SIG-M5 (cell line): ENCODE results near the gene PSMB7.
"Not testable (repeated sequence)": the region's sequence is repeated elsewhere in the genome, so short reads cannot be mapped to it uniquely, and the experiment has no call there.

Experiments used
- DNase-seq: peaks from one replicate; lab custom pipeline; 2025; lab: John Stamatoyannopoulos, UW

Gene PSMB7

GRCh38 chr9:124442826-124443225 lies 27.6 kb upstream of the PSMB7 start:
- no peak for DNase-seq

DNA sequence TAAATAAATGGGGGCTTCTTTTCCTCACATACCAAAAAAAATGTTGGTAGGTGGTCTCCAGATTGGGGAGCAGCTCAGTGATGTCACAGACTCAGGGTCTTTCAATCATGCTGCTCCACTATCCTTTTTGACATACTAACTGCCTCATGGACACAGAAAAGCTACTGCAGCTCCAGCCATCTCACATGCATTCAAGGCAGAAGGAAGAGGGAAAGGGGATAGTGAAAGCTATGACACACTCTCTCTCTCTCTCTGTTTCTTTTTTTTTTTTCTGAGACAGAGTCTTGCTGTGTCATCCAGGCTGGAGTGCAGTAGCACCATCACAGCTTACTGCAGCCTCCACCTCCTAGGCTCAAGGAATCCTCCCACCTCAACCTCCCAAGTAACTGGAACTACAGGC lies 27.1 kb upstream of the PSMB7 start:
- no peak for DNase-seq

DNA sequence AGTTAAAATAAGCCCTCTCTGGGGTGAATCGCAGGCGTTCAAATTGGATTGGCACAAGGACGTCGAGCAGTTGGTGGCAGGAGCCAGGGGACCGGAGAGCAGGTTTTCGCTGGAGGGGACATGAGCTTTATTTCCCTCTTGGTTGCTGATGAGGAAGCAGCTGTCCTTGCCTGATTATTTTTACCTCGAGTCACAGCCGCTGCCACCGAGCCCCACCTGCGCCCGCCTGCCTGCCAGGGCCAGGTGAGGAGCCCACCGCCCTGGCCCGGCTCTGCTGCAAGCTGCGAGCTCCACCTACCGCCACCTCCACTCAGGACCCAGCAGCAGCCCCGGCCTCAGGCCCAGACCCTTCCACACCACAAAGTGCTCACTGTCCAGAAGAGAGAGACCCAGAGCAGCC lies 26.0 kb upstream of the PSMB7 start:
- DNase-seq: no peak

GRCh38 chr9:124440786-124441185 lies 25.5 kb upstream of the PSMB7 start:
- DNase-seq: no peak

- DNase-seq: no peak
These were observed 24.5 kb upstream of the PSMB7 start for GRCh38 chr9:124439686-124440243.

DNA sequence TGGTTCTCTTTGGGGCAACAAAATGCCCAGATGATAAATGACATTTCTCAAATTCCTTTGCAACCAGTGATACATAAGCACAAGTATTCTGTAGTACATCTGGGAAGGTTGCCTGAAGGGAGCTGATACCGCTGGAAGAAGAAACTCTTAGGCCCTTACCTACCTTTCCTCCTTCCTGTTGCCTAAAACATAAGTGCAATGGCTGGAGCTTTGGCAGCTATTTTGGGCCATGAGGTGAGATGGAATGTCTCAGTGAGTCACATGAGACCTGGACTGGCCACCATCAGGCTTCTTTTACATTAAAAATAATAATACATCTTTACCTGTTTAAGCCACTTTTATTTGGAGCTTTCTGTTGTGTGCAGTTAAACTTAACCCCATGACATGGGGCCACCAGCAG lies 23.8 kb upstream of the PSMB7 start:
- no peak for DNase-seq

DNA sequence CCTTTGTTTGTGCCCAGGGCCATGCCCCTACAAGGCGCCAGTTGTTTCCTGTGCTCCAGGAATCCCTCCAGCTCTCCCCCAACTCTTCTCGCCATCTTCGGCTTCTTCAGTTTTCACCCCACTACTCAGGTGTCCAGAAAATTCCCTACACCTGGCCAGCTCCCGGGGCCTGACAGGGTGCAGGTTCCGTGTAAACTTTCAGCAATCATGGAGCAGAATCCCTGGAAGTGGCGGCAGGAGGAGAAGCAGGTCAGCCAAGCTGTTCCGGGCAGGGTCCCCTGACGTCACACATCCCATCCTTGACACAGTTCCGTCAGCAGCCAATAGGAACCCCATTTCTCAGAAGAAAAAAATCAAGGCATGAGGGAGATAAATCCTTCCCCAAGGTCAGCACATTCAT lies 22.8 kb upstream of the PSMB7 start:
- no peak for DNase-seq

GRCh38 chr9:124437086-124437485 lies 21.8 kb upstream of the PSMB7 start:
- no peak for DNase-seq

GRCh38 chr9:124436320-124436719 lies 21.1 kb upstream of the PSMB7 start:
- DNase-seq: no peak

DNA sequence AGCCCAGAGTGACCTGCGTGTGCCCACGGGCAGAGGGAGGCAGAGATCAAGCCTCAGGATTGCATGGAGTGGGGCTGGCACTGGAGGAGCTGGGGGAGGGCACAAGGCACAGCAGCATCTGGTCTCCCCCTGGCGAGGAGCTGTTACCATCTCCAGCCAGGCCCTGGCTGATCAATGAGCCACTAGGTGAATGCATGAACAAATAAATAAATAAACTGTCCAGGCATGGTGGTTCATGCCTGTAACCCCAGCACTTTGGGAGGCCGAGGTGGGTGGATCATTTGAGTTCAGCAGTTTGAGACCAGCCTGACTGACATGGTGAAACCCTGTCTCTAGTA lies 14.3 kb upstream of the PSMB7 start:
- no peak for DNase-seq

DNA sequence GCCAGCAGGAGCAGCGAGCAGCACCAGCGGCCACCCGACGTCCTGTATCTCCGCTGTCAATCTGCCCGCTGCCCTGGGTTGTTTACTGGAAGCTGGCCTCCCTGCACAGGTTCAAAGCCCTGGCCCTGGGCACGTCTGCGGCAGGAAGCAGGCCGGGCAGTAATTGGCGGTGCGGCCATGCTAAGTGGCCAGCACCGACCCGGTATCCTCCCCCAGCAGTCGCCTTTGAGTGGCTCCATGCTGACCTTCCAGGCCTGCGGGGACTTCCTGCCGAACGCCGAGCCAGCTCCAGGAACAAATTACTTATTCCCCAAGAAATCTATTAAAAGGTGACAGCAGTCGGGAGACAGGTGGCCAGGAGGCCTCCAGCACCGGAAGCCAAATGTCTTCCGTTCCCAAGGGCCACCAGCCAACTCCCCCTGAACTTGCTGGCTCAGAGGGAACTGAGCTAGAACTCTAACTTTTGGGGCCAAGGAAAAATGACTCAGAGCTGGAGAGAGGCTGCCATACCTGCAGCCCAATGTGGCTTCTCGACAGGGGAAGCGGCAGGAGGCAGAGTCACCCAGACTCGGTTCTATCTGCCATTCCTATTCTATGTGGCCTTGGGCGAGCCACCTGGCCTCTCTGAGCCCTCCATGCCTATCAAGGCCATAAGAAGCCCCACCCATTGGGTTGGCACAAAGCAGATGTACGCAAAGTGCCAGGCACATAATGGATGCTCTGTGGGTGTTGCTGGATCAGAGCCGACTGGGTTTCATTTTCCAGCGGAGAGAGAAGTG lies 13.7 kb upstream of the PSMB7 start:
- no peak for DNase-seq

DNA sequence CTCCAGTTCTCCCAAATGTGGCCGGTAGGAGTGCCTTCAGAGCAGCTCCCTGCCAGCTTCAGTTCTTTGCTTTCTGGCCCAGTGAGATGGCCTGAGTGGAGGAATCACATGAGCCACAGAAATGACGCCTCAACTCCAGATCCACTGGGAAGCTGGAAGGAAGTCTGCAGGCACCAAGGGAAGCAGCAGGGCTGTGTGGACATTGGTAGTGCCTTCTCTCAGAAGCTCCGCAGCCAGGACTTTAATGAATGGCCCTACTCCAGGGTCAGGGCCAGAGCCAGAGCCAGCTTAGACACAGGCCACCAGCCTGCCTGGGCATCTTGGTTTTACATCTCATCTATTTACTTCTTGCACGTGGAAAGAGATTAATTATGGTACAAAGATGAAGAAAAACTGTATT lies 12.0 kb upstream of the PSMB7 start:
- DNase-seq: no peak

GRCh38 chr9:124426361-124426760 lies 11.1 kb upstream of the PSMB7 start:
- no peak for DNase-seq

- not testable (repeated sequence) for DNase-seq
These were observed 10.5 kb upstream of the PSMB7 start for GRCh38 chr9:124425733-124426132.

- no peak for DNase-seq
These were observed 8.3 kb upstream of the PSMB7 start for GRCh38 chr9:124423591-124423990.

GRCh38 chr9:124423155-124423554 lies 7.9 kb upstream of the PSMB7 start:
- DNase-seq: no peak

- DNase-seq: no peak
These were observed 5.8 kb upstream of the PSMB7 start for GRCh38 chr9:124420991-124421543.

DNA sequence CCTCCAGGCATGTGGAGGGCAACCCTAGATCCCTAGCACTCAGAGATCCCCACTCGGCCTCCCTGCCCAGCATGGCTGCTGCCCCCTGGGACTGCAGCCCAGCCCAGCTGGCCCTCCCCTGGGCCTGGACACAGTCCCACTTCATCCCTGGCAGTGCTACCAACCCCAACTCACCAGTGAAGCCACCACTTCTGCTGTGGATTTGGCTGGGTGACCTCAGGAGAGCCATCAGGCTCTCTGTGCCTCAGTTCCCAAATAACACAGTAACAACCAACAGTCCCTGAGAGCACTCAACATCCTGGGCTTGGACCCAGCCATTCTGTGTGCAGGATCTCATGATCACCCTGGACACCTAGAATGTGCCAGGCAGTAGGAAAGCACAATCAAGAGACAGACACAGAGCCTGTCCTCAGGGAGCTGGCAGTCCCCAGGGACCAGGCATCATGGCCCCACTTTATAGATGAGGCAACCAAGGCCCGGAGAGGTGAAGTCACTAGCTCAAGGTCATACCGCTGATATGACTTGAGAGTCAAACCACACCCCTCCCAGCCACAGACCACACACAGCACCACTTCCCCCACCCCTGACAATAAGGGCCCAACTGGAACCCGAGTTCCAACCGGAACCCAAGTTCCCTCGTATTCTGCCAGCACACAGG lies 4.7 kb upstream of the PSMB7 start:
- DNase-seq: no peak

DNA sequence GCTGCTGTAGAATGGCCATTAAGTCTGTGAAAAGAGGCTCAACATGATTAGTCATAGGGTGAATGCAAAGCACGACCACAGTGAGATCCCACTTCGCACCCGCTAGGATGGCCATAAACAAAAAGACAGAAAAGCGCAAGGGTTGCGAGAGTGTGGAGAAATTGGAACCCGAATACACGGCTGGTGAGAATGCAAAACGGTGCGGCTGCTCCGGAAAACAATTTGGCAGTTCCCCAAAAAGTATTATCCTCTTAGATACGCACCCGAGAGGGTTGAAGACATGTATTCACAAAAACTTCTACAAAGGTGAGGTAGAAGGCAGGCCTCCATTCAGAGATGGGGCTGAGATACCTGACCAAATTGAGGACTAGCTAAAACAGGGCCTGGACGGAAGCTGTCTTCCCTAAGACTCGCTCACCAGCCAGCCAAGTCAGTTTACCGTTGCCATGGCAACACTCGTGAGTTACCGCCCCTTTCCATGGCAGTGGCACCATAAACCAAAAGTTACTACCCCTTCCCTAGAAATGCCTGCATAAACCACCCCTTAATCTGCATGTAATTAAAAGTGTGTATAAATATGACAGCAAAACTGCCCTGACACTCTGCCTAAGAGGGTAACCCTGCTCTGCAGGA lies 726 bp upstream of the PSMB7 start:
- DNase-seq: no peak

- DNase-seq: no peak
These were observed 630 bp downstream of the PSMB7 start for GRCh38 chr9:124414612-124415011.

DNA sequence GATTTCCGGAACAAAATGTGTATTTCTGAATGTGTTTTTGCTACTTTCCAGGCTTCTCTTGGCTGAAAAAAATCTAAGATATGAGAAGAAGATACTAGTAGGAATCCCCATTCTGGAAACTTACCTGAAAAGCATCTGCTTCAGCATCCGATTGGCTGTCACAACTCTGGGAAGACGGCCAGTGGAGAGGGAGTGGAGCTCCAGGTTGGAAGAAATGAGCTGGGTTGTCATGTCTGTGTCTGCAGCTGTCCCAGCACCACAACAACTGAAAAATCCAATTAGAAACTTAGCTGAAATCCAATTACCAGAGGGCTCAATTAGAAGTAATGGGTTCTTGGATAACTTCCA lies 3.0 kb downstream of the PSMB7 start:
- no peak for DNase-seq

- DNase-seq: no peak
These were observed 3.6 kb downstream of the PSMB7 start for GRCh38 chr9:124411514-124412227.
